ENCODE data around the gene MIR17HG. TPM values are rescaled to one million over a fixed set of nuclear protein-coding genes. Genes with fewer than 3 reads are reported as not detected.
A peak's percentile ranks its signal among the peaks of the same experiment; 100 is the strongest.

Gene MIR17HG
- total RNA-seq, 1 donor from 2014 or later, result 8.2 TPM

GRCh38 chr13:91368676-91369440, 21.4 kb downstream of the MIR17HG start:
- no peak for DNase-seq (ENCODE audit: low read depth, low spot score)

DNA sequence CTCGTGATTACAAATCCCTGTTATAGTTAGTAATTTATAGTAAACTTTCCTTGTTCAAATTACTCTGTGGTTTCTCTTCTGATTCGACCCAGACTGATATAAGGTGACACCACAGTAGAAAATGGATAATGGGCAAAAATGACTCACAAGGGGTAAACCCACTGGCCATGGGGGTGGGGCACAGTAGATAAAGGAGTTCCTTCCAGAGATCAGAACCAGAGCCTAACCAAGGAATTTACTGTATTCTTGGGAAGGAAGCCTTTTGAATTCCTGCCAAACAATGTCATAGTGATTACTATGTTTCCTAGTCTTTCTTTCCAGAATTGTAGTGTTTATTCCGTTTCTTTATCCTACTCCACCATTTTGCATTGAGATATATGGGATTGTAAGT, 21.9 kb downstream of the MIR17HG start:
- DNase-seq (ENCODE audit: low read depth, low spot score), result peak; percentile 24

DNA sequence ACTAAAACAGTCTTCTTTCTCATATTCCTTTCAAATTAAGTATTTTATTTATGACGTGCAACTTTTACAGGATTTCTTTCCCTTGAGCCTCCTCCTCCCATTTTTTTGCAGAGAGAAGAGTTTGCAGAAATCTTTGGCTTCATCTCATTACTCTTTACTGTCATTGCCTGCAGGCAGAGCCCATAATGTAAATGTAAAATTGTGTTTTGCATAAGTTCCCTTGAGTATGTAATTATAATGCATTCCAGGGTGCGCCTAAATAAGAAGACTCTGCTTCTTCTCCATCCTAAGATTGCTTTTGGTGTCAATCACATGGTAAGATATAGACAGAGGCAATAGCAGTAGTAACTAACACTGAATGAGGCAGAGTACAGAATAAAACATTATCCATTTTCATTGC, 23.0 kb downstream of the MIR17HG start:
- no peak for DNase-seq (ENCODE audit: low read depth, low spot score)

GRCh38 chr13:91372911-91373310, 25.4 kb downstream of the MIR17HG start:
- no peak for DNase-seq (ENCODE audit: low read depth, low spot score)

DNA sequence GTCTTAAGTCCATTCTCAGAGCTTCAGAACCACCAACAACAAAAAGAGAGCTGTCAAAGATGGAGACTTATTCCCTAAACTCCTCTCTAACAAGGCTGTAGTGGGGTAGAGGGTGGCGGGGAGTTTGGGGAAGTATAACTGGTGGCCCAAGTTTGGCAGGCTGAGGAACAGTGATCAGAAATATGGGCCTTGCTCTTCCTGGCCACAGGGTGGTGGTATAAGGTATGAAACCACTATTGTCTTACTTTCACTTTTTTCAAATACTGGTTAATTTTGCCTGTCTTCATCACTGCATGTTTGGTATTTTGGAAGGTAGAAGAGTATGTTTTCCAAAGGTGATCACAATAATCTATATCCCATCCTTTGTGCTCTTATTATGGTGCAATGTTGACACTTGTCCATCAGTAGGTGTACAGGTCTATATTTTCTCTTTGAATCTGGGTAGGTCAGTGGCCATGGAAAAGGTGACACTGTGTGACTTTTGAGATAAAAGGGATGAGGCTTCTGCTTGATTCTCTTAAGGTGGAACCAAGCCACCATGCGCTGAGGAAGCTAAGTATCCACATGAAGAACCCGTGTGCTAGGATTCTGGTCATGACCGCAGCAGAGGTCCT, 27.7 kb downstream of the MIR17HG start:
- no peak for DNase-seq (ENCODE audit: low read depth, low spot score)

DNA sequence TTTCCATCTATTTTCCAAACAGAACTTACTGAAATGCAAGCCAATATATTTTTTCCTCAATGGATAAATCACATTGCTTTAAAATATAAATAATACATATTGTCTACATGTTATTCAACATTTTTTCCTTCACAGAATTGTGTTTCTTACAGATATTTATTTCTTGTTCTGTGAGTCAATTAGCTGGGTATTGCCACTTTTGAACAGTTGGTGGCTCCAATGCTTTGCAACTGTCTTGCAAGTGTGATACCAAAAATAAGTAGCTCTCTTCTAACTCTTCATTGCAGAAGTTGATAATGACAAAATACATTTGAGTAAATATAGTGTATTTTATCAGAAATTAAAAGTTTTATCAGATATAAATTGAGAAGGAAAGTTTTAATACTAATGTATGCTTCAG, 33.9 kb downstream of the MIR17HG start:
- DNase-seq (ENCODE audit: low read depth, low spot score), result no peak

- DNase-seq (ENCODE audit: low read depth, low spot score), result no peak
Measured at GRCh38 chr13:91383836-91384235, 36.3 kb downstream of the MIR17HG start.

- no peak for DNase-seq (ENCODE audit: low read depth, low spot score)
Measured at GRCh38 chr13:91384896-91385295, 37.4 kb downstream of the MIR17HG start.

DNA sequence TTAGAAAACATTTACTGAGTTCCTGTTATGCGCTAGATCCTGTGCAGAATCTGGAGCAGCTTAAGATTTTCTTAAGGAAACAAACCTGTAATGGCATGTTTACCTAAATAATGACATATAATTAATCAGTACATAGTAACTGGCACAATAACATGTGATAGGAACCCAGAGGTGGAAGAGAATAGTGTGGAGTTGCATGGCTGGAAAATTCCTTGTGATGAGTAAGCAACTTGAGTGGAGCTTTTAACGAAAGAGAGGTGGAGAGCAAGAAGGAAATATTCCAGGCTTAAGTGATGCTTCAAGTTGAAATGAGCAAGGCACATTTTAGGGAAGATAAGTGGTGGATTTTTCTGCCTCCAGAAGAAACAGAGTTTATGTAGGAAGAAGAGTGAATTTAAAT, 41.7 kb downstream of the MIR17HG start:
- no peak for DNase-seq (ENCODE audit: low read depth, low spot score)

- no peak for DNase-seq (ENCODE audit: low read depth, low spot score)
Measured at GRCh38 chr13:91397595-91397994, 50.1 kb downstream of the MIR17HG start.

DNA sequence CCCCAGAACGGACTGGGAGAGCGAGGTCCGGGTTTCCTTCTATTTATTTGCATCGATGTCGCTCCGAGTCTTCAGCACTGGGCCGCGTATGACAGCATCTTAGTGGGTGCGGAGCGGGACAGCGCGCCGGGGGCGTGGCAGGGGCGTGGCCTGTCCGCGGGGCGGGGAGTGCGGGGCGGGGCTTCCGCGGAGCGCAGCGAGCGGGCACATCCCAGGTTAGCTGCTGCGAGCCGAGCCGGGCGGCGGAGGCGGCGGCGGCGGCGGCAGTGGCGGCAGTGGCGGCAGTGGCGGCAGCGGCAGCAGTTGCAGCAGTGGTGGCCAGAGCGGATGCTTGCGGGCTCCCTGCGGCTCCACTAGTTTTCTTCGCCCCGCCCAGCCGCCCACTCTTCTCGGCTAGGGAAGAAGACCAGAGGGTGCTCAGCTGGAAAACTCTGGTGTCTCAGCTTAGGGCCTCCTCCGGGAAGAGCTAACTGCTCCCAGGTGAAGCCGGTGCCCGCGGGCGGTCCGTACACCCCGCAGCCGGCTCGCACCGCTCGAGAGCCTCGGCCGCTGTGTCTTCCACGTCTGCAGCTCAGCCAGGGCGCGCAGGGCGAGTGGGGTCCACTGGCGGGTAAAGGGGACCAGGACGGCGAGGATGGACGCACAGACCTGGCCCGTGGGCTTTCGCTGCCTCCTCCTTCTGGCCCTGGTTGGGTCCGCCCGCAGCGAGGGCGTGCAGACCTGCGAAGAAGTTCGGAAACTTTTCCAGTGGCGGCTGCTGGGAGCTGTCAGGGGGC, 51.1 kb downstream of the MIR17HG start, which contains the start of gene GPC5:
GPC5 (plus strand) TSS at position 209 of the 776 bp plus-strand sequence.
- no peak for DNase-seq (ENCODE audit: low read depth, low spot score)

DNA sequence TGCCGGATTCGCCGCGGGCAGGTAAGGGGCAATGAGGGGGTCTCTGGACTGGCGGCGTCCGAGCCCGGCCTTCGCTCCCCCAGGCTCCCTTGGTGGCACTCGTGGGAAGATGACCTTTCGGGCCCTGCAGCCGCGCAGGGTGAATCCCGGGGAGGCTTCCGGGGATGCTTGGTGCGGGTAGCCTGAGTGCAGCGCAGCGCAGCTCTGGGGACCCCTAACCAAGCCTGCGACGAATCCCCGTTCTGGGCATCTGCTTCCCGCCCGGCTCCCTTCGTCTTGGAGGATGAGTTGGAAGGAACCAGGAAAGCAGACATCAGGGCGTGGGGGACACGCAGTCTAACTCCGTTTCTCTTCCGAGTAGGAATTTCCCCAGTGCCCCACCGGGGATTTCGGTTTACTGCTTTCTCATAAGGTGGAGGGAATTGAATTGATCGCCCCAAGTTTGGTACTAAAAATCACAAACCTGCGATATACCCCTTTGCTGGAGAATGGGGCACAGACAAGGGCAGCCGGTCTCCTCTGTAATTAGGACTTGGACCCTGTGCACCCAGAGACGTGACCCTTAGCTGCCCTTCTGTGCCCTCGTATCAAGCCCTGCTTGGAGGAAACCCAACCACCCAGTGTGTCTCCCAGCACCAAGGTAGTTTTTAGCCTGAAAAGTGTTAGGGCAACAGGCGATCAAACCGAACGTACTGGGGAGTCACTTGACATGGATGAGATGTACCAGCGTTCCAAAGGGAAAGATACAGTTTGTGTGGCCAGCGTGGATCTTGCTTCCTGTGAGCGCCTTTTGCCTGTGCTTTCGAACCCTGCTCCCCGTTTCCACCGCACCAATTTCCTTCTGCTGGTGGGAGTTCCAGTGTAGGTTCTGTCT, 51.9 kb downstream of the MIR17HG start:
- DNase-seq (ENCODE audit: low read depth, low spot score), result no peak

GRCh38 chr13:91400063-91400399, 52.5 kb downstream of the MIR17HG start:
- DNase-seq (ENCODE audit: low read depth, low spot score), result no peak

- no peak for DNase-seq (ENCODE audit: low read depth, low spot score)
Measured at GRCh38 chr13:91400671-91401070, 53.2 kb downstream of the MIR17HG start.

DNA sequence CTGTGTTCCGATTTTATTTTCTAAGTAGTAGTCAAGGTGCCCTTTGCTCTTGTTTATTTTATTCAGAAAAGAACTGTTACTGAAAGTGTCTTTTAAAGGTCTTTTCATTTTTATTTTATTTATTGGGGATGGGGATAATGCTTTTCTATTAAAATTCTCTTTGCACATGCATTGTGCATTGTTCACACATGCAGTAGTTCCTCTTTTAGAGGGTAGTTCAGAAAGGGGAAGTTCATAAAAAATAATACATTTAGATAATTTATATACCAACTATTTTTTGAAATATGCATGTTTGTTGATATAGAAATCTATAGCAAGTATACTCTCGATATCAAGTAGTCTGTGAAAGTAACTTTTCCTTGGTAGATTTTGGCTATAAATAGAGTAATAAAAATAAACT, 54.4 kb downstream of the MIR17HG start:
- DNase-seq (ENCODE audit: low read depth, low spot score), result no peak

Other genes starting within 250 kb of the MIR17HG start
- 0.07 TPM in 1 of 2 replicates, not detected in the other for gene GPC5, start 50.9 kb downstream of the MIR17HG start, total RNA-seq

Measured in pulmonary artery endothelial cell (primary cell).